HEK293 (cell line): Measurements from ENCODE around the gene PTPRN2.

Experiments used
- CTCF ChIA-PET: fragments of 350-600 bp; formaldehyde crosslinking; extraction: SDS; loops from one replicate; lab custom pipeline; 2021; ENCODE audit warnings: antibody characterized with exemption; lab: Yijun Ruan, JAX
- POLR2A ChIA-PET: fragments of 300-600 bp; formaldehyde crosslinking; extraction: SDS; loops from one replicate; lab custom pipeline; 2020; ENCODE audit warnings: antibody characterized with exemption, inconsistent platforms; lab: Yijun Ruan, JAX
- H3K27ac ChIP-seq: fragments of 200-500 bp; sonication (Bioruptor generic); 2 replicates; pipeline ENCODE4 v1.5.1; 2014; ENCODE audit warnings: low read depth, low read length, control low read depth, inconsistent platforms; ENCODE audit errors: extremely low read depth
- H3K36me3 ChIP-seq, 2 experiments: fragments of 200-500 bp in 1 of 2; sonication (Bioruptor generic) in 1 of 2; 1 replicate in 1 of 2; 2 replicates in 1 of 2; pipeline ENCODE4 v1.5.1; 2014 to 2017; ENCODE audit warnings: inconsistent platforms in 2 of 2, low read length in 2 of 2; ENCODE audit not compliant: control insufficient read depth in 2 of 2, insufficient read depth in 1 of 2
- H3K4me1 ChIP-seq: fragments of 200-500 bp; sonication (Bioruptor generic); 2 replicates; pipeline ENCODE4 v1.5.1; 2014; ENCODE audit warnings: mild to moderate bottlenecking, low read length, inconsistent platforms; ENCODE audit not compliant: control insufficient read depth, insufficient read depth
- H3K4me3 ChIP-seq: 2 replicates; pipeline ENCODE4 v1.5.1; 2011; ENCODE audit warnings: low read depth, mild to moderate bottlenecking, control low read depth, low read length, moderate library complexity
- H3K9me3 ChIP-seq: fragments of 200-500 bp; sonication (Bioruptor generic); 2 replicates; pipeline ENCODE4 v1.5.1; 2014; ENCODE audit warnings: low read depth, low read length, inconsistent platforms; ENCODE audit not compliant: control insufficient read depth, insufficient read depth
- EGR2 ChIP-seq: fragments of 450-650 bp; formaldehyde crosslinking; IDR thresholded peaks from 2 replicates; pipeline ENCODE4 v1.5.1; 2016; ENCODE audit warnings: low read depth, missing biosample characterization, missing genetic modification characterization
- KLF16 ChIP-seq: fragments of 450-650 bp; formaldehyde crosslinking; IDR thresholded peaks from 2 replicates; pipeline ENCODE4 v1.5.1; 2017; ENCODE audit warnings: missing biosample characterization, missing genetic modification characterization
- MZF1 ChIP-seq: fragments of 450-650 bp; formaldehyde crosslinking; IDR thresholded peaks from 2 replicates; pipeline ENCODE4 v1.5.1; 2017; ENCODE audit warnings: missing biosample characterization, missing genetic modification characterization, borderline replicate concordance
- PBX3 ChIP-seq: sonication (generic); formaldehyde crosslinking; IDR thresholded peaks from 2 replicates; pipeline ENCODE4 v1.8.1; 2022; ENCODE audit warnings: mild to moderate bottlenecking, moderate library complexity, missing genetic modification reagents
- REST ChIP-seq: fragments of 450-650 bp; formaldehyde crosslinking; IDR thresholded peaks from 2 replicates; pipeline ENCODE4 v1.5.1; 2016; ENCODE audit warnings: missing biosample characterization, missing genetic modification characterization
- TSHZ1 ChIP-seq: fragments of 450-650 bp; formaldehyde crosslinking; IDR thresholded peaks from 2 replicates; pipeline ENCODE4 v1.5.1; 2016; ENCODE audit warnings: missing biosample characterization, missing genetic modification characterization, borderline replicate concordance
- ZBTB48 ChIP-seq: fragments of 450-650 bp; formaldehyde crosslinking; IDR thresholded peaks from 2 replicates; pipeline ENCODE4 v1.5.1; 2016; ENCODE audit warnings: missing biosample characterization, missing genetic modification characterization
- ZFP3 ChIP-seq: fragments of 450-650 bp; formaldehyde crosslinking; IDR thresholded peaks from 2 replicates; pipeline ENCODE4 v1.5.1; 2016; ENCODE audit warnings: low read depth, missing biosample characterization, missing genetic modification characterization
- ZFP37 ChIP-seq: fragments of 450-650 bp; formaldehyde crosslinking; IDR thresholded peaks from 2 replicates; pipeline ENCODE4 v1.5.1; 2016; ENCODE audit warnings: missing biosample characterization, missing genetic modification characterization
- ZFP41 ChIP-seq: fragments of 450-650 bp; formaldehyde crosslinking; IDR thresholded peaks from 2 replicates; pipeline ENCODE4 v1.5.1; 2016; ENCODE audit warnings: missing biosample characterization, missing genetic modification characterization, borderline replicate concordance
- ZNF23 ChIP-seq: fragments of 450-650 bp; formaldehyde crosslinking; IDR thresholded peaks from 2 replicates; pipeline ENCODE4 v1.5.1; 2016; ENCODE audit warnings: missing biosample characterization, missing genetic modification characterization, borderline replicate concordance
- ZNF324 ChIP-seq: fragments of 450-650 bp; formaldehyde crosslinking; IDR thresholded peaks from 2 replicates; pipeline ENCODE4 v1.5.1; 2016; ENCODE audit warnings: missing biosample characterization, missing genetic modification characterization
- ZNF335 ChIP-seq: fragments of 450-650 bp; formaldehyde crosslinking; conservative IDR thresholded peaks from 2 replicates; pipeline ENCODE4 v1.5.1; 2016; ENCODE audit warnings: missing biosample characterization, missing genetic modification characterization
- ZNF416 ChIP-seq: fragments of 450-650 bp; formaldehyde crosslinking; IDR thresholded peaks from 2 replicates; pipeline ENCODE4 v1.5.1; 2016; ENCODE audit warnings: missing biosample characterization, missing genetic modification characterization
- ZNF518A ChIP-seq: fragments of 450-650 bp; formaldehyde crosslinking; conservative IDR thresholded peaks from 2 replicates; pipeline ENCODE4 v1.5.1; 2016; ENCODE audit warnings: low read depth, missing biosample characterization, missing genetic modification characterization
- ZNF629 ChIP-seq: fragments of 450-650 bp; formaldehyde crosslinking; IDR thresholded peaks from 2 replicates; pipeline ENCODE4 v1.5.1; 2017; ENCODE audit warnings: missing biosample characterization, missing genetic modification characterization
- ZNF785 ChIP-seq: fragments of 450-650 bp; formaldehyde crosslinking; IDR thresholded peaks from 2 replicates; pipeline ENCODE4 v1.5.1; 2016; ENCODE audit warnings: missing biosample characterization, missing genetic modification characterization
- ZNF843 ChIP-seq: fragments of 450-650 bp; formaldehyde crosslinking; IDR thresholded peaks from 2 replicates; pipeline ENCODE4 v1.5.1; 2016; ENCODE audit warnings: missing biosample characterization, missing genetic modification characterization

PTPRN2 gene

GRCh38 chr7:157994319-157994718 is 593.3 kb downstream of the PTPRN2 start:
- no peak for TF ChIP-seq EGR2 (tag by site-specific recombination)
- no peak for TF ChIP-seq MZF1 (tag by site-specific recombination)
- no peak for TF ChIP-seq ZBTB48
- no peak for TF ChIP-seq ZNF23 (tag by site-specific recombination)
- no peak for TF ChIP-seq ZNF335
- TF ChIP-seq TSHZ1, result no peak
- TF ChIP-seq KLF16 (tag by site-specific recombination), result no peak
- TF ChIP-seq ZFP41 (tag by site-specific recombination), result no peak
- no peak for TF ChIP-seq PBX3 (CRISPR knock-in tag)
- TF ChIP-seq ZNF785 (tag by site-specific recombination), result no peak
- TF ChIP-seq ZFP3 (tag by site-specific recombination), result no peak
- Histone ChIP-seq H3K4me3 (no peak overlapping the region), H3K36me3 (no peaks in the 10 kb centered on the region), H3K9me3 (no peaks in the 10 kb centered on the region), H3K4me1 (no peaks in the 10 kb centered on the region), H3K27ac (no peak overlapping the region)
- ChIA-PET CTCF (no interaction called here), POLR2A (no interaction called here)

- Histone ChIP-seq H3K36me3 (no peaks in the 10 kb centered on the region), H3K4me3 (no peak overlapping the region), H3K27ac (no peak overlapping the region), H3K4me1 (no peaks in the 10 kb centered on the region), H3K9me3 (no peaks in the 10 kb centered on the region)
- TF ChIP-seq EGR2 (tag by site-specific recombination) (no peak), ZNF843 (tag by site-specific recombination) (no peak), ZNF629 (tag by site-specific recombination) (no peak), ZNF416 (tag by site-specific recombination) (no peak)
- CTCF ChIA-PET, result no interaction called here
- POLR2A ChIA-PET, result no interaction called here
Measured at GRCh38 chr7:157993406-157994105, 594.1 kb downstream of the PTPRN2 start.

- Histone ChIP-seq H3K4me1 (no peaks in the 10 kb centered on the region), H3K4me3 (no peak overlapping the region), H3K27ac (no peak overlapping the region), H3K36me3 (no peaks in the 10 kb centered on the region), H3K9me3 (no peaks in the 10 kb centered on the region)
- ChIA-PET POLR2A (no interaction called here), CTCF (no interaction called here)
- TF ChIP-seq ZNF324 (tag by site-specific recombination), result no peak
- no peak for TF ChIP-seq ZFP37
- no peak for TF ChIP-seq REST
- no peak for TF ChIP-seq ZNF518A
Measured at GRCh38 chr7:157992511-157993160, 595.0 kb downstream of the PTPRN2 start.
